IMR-90 (cell line): Measurements from ENCODE around the gene IKZF4. TPM values are rescaled to one million over a fixed set of nuclear protein-coding genes. Genes with fewer than 3 reads are reported as not detected.
"Not testable (repeated sequence)": the region's sequence is repeated elsewhere in the genome, so short reads cannot be mapped to it uniquely, and the experiment has no call there.

Experiments used
- ATAC-seq: fragments of 200-7000 bp; cut with Tn5 transposase; 2 replicates; pipeline ENCODE4 v1.9.1; 2020; ENCODE audit warnings: low read depth, mild to moderate bottlenecking, moderate library complexity
- BruUV-seq: library from RNA; stranded (reverse); fragments of 400-500 nt; replicated peaks from 2 replicates; lab custom pipeline; 2021; lab: Mats Ljungman, UMichigan
- CTCF ChIA-PET: fragments of 300-600 bp; formaldehyde crosslinking; extraction: SDS; loops from one replicate; lab custom pipeline; 2021; ENCODE audit warnings: antibody characterized with exemption; lab: Yijun Ruan, JAX
- POLR2A ChIA-PET: fragments of 300-600 bp; sonication (Branson Sonifier 250); formaldehyde crosslinking; loops from one replicate; lab custom pipeline; 2022; ENCODE audit warnings: antibody characterized with exemption; ENCODE audit not compliant: unreplicated experiment; lab: Charles Lee
- DNase-seq: peaks from one replicate; pipeline ENCODE4 v3.0.0; 2013
- H2AFZ ChIP-seq: replicated peaks from 2 replicates; pipeline ENCODE3; 2013; ENCODE audit warnings: low read length, mild to moderate bottlenecking; ENCODE audit not compliant: poor library complexity
- H2AK5ac ChIP-seq: 2 replicates; pipeline ENCODE4 v1.6.1; 2013; ENCODE audit warnings: low read depth, low read length, inconsistent platforms
- H2AK9ac ChIP-seq: replicated peaks from 2 replicates; pipeline ENCODE3; 2013; ENCODE audit warnings: mild to moderate bottlenecking, low read depth, low read length, moderate library complexity; ENCODE audit not compliant: poor library complexity
- H2BK120ac ChIP-seq: 2 replicates; pipeline ENCODE4 v1.6.1; 2013; ENCODE audit warnings: low read depth, low read length, inconsistent platforms
- H2BK15ac ChIP-seq: 3 replicates; pipeline ENCODE4 v1.6.1; 2013; ENCODE audit warnings: low read depth, low read length, inconsistent platforms
- H2BK20ac ChIP-seq: 2 replicates; pipeline ENCODE4 v1.6.1; 2013; ENCODE audit warnings: low read depth, mild to moderate bottlenecking, inconsistent platforms, low read length, moderate library complexity
- H2BK5ac ChIP-seq: 2 replicates; pipeline ENCODE4 v1.6.1; 2013; ENCODE audit warnings: mild to moderate bottlenecking, low read depth, low read length, inconsistent platforms; ENCODE audit not compliant: poor library complexity, severe bottlenecking
- H3K14ac ChIP-seq: replicated peaks from 2 replicates; pipeline ENCODE4 v1.6.1; 2013; ENCODE audit warnings: low read depth, low read length, inconsistent platforms
- H3K18ac ChIP-seq: 2 replicates; pipeline ENCODE4 v1.6.1; 2013; ENCODE audit warnings: low read depth, low read length, control low read depth
- H3K23ac ChIP-seq: 2 replicates; pipeline ENCODE4 v1.6.1; 2013; ENCODE audit warnings: low read depth, low read length, inconsistent platforms
- H3K27ac ChIP-seq: 2 replicates; pipeline ENCODE4 v1.5.1; 2013; ENCODE audit warnings: mild to moderate bottlenecking, control low read depth, low read length; ENCODE audit not compliant: insufficient read depth
- H3K27me3 ChIP-seq: 2 replicates; pipeline ENCODE4 v1.6.1; 2013; ENCODE audit warnings: low read length; ENCODE audit not compliant: control insufficient read depth, insufficient read depth
- H3K36me3 ChIP-seq: 2 replicates; pipeline ENCODE4 v1.6.1; 2013; ENCODE audit warnings: low read length, mixed read lengths; ENCODE audit not compliant: control insufficient read depth, insufficient read depth
- H3K4ac ChIP-seq: 2 replicates; pipeline ENCODE4 v1.6.1; 2013; ENCODE audit warnings: low read depth, low read length, inconsistent platforms
- H3K4me1 ChIP-seq: 2 replicates; pipeline ENCODE4 v1.6.1; 2013; ENCODE audit warnings: low read length, mixed read lengths; ENCODE audit not compliant: control insufficient read depth, insufficient read depth
- H3K4me2 ChIP-seq: 2 replicates; pipeline ENCODE4 v1.6.1; 2013; ENCODE audit warnings: low read depth, mild to moderate bottlenecking, control low read depth, low read length, moderate library complexity
- H3K4me3 ChIP-seq: 2 replicates; pipeline ENCODE4 v1.5.1; 2013; ENCODE audit warnings: low read depth, mild to moderate bottlenecking, control low read depth, low read length, moderate library complexity; ENCODE audit not compliant: insufficient read depth
- H3K56ac ChIP-seq: 2 replicates; pipeline ENCODE4 v1.6.1; 2013; ENCODE audit warnings: low read length, inconsistent platforms; ENCODE audit not compliant: insufficient read depth; ENCODE audit errors: extremely low read depth
- H3K79me1 ChIP-seq, 2 experiments: 2 replicates each; pipeline ENCODE4 v1.6.1; 2013; ENCODE audit warnings: low read length in 2 of 2, inconsistent platforms in 1 of 2, low read depth in 1 of 2
- H3K9ac ChIP-seq: 2 replicates; pipeline ENCODE4 v1.6.1; 2013; ENCODE audit warnings: low read depth, low read length, control low read depth
- H3K9me1 ChIP-seq: 2 replicates; pipeline ENCODE4 v1.6.1; 2013; ENCODE audit warnings: low read length, inconsistent platforms; ENCODE audit not compliant: insufficient read depth
- H3K9me3 ChIP-seq: 2 replicates; pipeline ENCODE4 v1.6.1; 2013; ENCODE audit warnings: low read length; ENCODE audit not compliant: control insufficient read depth, insufficient read depth
- H4K20me1 ChIP-seq: 2 replicates; pipeline ENCODE4 v1.6.1; 2013; ENCODE audit warnings: low read length, inconsistent platforms; ENCODE audit not compliant: insufficient read depth
- H4K5ac ChIP-seq: 2 replicates; pipeline ENCODE4 v1.6.1; 2013; ENCODE audit warnings: mild to moderate bottlenecking, low read depth, low read length, control low read depth
- H4K8ac ChIP-seq, 2 experiments: 2 replicates each; pipeline ENCODE4 v1.6.1; 2013; ENCODE audit warnings: low read depth in 2 of 2, low read length in 2 of 2, control low read depth in 1 of 2, inconsistent platforms in 1 of 2
- H4K91ac ChIP-seq: 2 replicates; pipeline ENCODE4 v1.6.1; 2013; ENCODE audit warnings: low read depth, low read length, inconsistent platforms; ENCODE audit not compliant: insufficient read depth
- WGBS, 2 experiments: methylation state at CpG; one replicate each; pipeline versions ENCODE4 v1.1.5 to v1.1.7; 2013; ENCODE audit warnings: missing lambda C conversion rate in 2 of 2; ENCODE audit not compliant: insufficient read length in 1 of 2; ENCODE audit errors: extremely low coverage in 2 of 2; 5-methylcytosine and 5-hydroxymethylcytosine counted together
- dilution Hi-C: fragments of 300-500 bp; cut with HindIII; formaldehyde crosslinking; loops from one replicate; pipeline ENCODE4 v1.14.3; 2018; ENCODE audit warnings: low sequenced_read_pairs; ENCODE audit not compliant: unreplicated experiment
- in situ Hi-C: fragments of 300-500 bp; cut with MboI; formaldehyde crosslinking; loops from 3 replicates; pipeline ENCODE4 v1.14.3; 2019; ENCODE audit warnings: low sequenced_read_pairs, inconsistent platforms, mixed read lengths
- intact Hi-C: fragments of 100-400 bp; cut with micrococcal nuclease; formaldehyde crosslinking; loops from 2 replicates; pipeline ENCODE4 v1.10.0; 2022
- polyA plus RNA-seq, 3 experiments: library from polyadenylated mRNA; depleted of rRNA; stranded (reverse); fragments of >200 nt; gene quantifications; 2 replicates each; pipeline ENCODE4 v1.2.3, GENCODE V29; 2012; ENCODE audit warnings: low replicate concordance in 1 of 3
- total RNA-seq: library from RNA; depleted of rRNA; stranded (reverse); fragments of >200 nt; gene quantifications from 2 replicates; pipeline ENCODE4 v1.2.3, GENCODE V29; 2012

The IKZF4 gene
- total and polyA plus RNA-seq, 2 of the 4 experiments (the other 2 are of a cell fraction): 1.8 to 7.1 TPM

GRCh38 chr12:56003376-56003775, 17.5 kb upstream of the IKZF4 start:
- H4K91ac ChIP-seq, H3K27ac ChIP-seq, H3K4me3 ChIP-seq, DNase-seq, BruUV-seq, dilution Hi-C loops, H3K23ac ChIP-seq, H4K8ac ChIP-seq, H3K9ac ChIP-seq, H2AK5ac ChIP-seq, POLR2A ChIA-PET, H3K14ac ChIP-seq, H3K9me3 ChIP-seq, H3K18ac ChIP-seq, intact Hi-C loops, H2BK120ac ChIP-seq, H2AFZ ChIP-seq, H3K4me2 ChIP-seq, ATAC-seq, H4K5ac ChIP-seq, H2BK20ac ChIP-seq, H2BK15ac ChIP-seq, H3K4me1 ChIP-seq, H2BK5ac ChIP-seq, CTCF ChIA-PET, H3K27me3 ChIP-seq, in situ Hi-C loops, H3K56ac ChIP-seq, H4K20me1 ChIP-seq, H3K4ac ChIP-seq: not testable (repeated sequence)
- Histone ChIP-seq H3K36me3 (peaks cover 18% of the 10 kb centered on the region), H3K9me1 (peaks cover 16% of the 10 kb centered on the region), H3K79me1 (peaks cover 3 to 15% of the 10 kb centered on the region in 2 experiments; a peak in 3 of 4 replicates), H2AK9ac (peak overlapping the region; percentile 65)
- WGBS, 2 experiments: no CpG with 5 or more reads among the region's 5 CpGs
